GM21737 (cell line): ENCODE measurements around the gene CTNND2.
"Not testable (repeated sequence)": the region's sequence is repeated elsewhere in the genome, so short reads cannot be mapped to it uniquely, and the experiment has no call there.

Experiments used
- ATAC-seq: cut with Tn5 transposase; IDR thresholded peaks from one replicate; pipeline ENCODE4 v1.9.1; 2021; ENCODE audit warnings: mild to moderate bottlenecking, moderate library complexity; ENCODE audit not compliant: unreplicated experiment

CTNND2 gene

GRCh38 chr5:11869203-11869602 is 35.0 kb downstream of the CTNND2 start:
- ATAC-seq: no peak

GRCh38 chr5:11863911-11864310 is 40.3 kb downstream of the CTNND2 start:
- no peak for ATAC-seq

- ATAC-seq: no peak
Observed at GRCh38 chr5:11857391-11857790, 46.9 kb downstream of the CTNND2 start.

- no peak for ATAC-seq
Observed at GRCh38 chr5:11854936-11855335, 49.3 kb downstream of the CTNND2 start.

GRCh38 chr5:11853796-11854195 is 50.5 kb downstream of the CTNND2 start:
- ATAC-seq: no peak

- ATAC-seq: no peak
Observed at GRCh38 chr5:11853140-11853539, 51.1 kb downstream of the CTNND2 start.

GRCh38 chr5:11852717-11853087 is 51.5 kb downstream of the CTNND2 start:
- ATAC-seq: no peak

GRCh38 chr5:11851965-11852716 is 52.1 kb downstream of the CTNND2 start:
- no peak for ATAC-seq

- no peak for ATAC-seq
Observed at GRCh38 chr5:11851416-11851815, 52.8 kb downstream of the CTNND2 start.

GRCh38 chr5:11828566-11828965 is 75.7 kb downstream of the CTNND2 start:
- ATAC-seq: not testable (repeated sequence)

- ATAC-seq: no peak
Observed at GRCh38 chr5:11822598-11822997, 81.6 kb downstream of the CTNND2 start.

GRCh38 chr5:11815916-11816315 is 88.3 kb downstream of the CTNND2 start:
- ATAC-seq: no peak

GRCh38 chr5:11815481-11815880 is 88.8 kb downstream of the CTNND2 start:
- no peak for ATAC-seq

GRCh38 chr5:11814373-11814772 is 89.9 kb downstream of the CTNND2 start:
- no peak for ATAC-seq

GRCh38 chr5:11809407-11809806 is 94.8 kb downstream of the CTNND2 start:
- ATAC-seq: no peak

GRCh38 chr5:11803436-11803835 is 100.8 kb downstream of the CTNND2 start:
- no peak for ATAC-seq

GRCh38 chr5:11801061-11801460 is 103.2 kb downstream of the CTNND2 start:
- no peak for ATAC-seq

- no peak for ATAC-seq
Observed at GRCh38 chr5:11797132-11797531, 107.1 kb downstream of the CTNND2 start.

GRCh38 chr5:11793396-11793795 is 110.8 kb downstream of the CTNND2 start:
- no peak for ATAC-seq

- no peak for ATAC-seq
Observed at GRCh38 chr5:11792621-11793020, 111.6 kb downstream of the CTNND2 start.

GRCh38 chr5:11791792-11792191 is 112.5 kb downstream of the CTNND2 start:
- no peak for ATAC-seq

GRCh38 chr5:11790201-11790600 is 114.0 kb downstream of the CTNND2 start:
- no peak for ATAC-seq

GRCh38 chr5:11785771-11786352 is 118.4 kb downstream of the CTNND2 start:
- no peak for ATAC-seq
